SK-N-SH (cell line): ENCODE measurements around the gene OAS2. TPM values are rescaled to one million over a fixed set of nuclear protein-coding genes. Genes with fewer than 3 reads are reported as not detected.

Source experiments
- CTCF ChIA-PET: fragments of 300-600, 350-600 bp; formaldehyde crosslinking; extraction: SDS; loops from one replicate; lab custom pipeline; 2021; lab: Yijun Ruan, JAX
- POLR2A ChIA-PET: fragments of 350-600 bp; sonication (Branson Sonifier 250); formaldehyde crosslinking; extraction: SDS; loops from one replicate; lab custom pipeline; 2020; ENCODE audit warnings: antibody characterized with exemption, inconsistent platforms; lab: Yijun Ruan, JAX
- DNase-seq: peaks from one replicate; pipeline ENCODE4 v3.0.0; 2012
- H2AFZ ChIP-seq: fragments of 200-600 bp; sonication (generic); 2 replicates; pipeline ENCODE4 v1.8.1; 2016; ENCODE audit warnings: antibody characterized with exemption, mild to moderate bottlenecking, low read depth
- H3F3A ChIP-seq: fragments of 200-600 bp; sonication (generic); replicated peaks from 2 replicates; pipeline ENCODE3; 2016; ENCODE audit warnings: antibody characterized with exemption, mild to moderate bottlenecking; ENCODE audit not compliant: insufficient read depth
- H3K27ac ChIP-seq, 2 experiments: fragments of 200-500 bp in 1 of 2; fragments of 200-600 bp in 1 of 2; sonication (Bioruptor generic) in 1 of 2; sonication (generic), shearing (Covaris generic) in 1 of 2; 2 replicates each; pipeline versions ENCODE4 v1.5.1 to v1.6.1; 2014 to 2016; ENCODE audit warnings: low read depth in 2 of 2, inconsistent platforms in 1 of 2, low read length in 1 of 2, mild to moderate bottlenecking in 1 of 2, mixed read lengths in 1 of 2
- H3K27me3 ChIP-seq: fragments of 200-600 bp; sonication (generic), shearing (Covaris generic); 2 replicates; pipeline ENCODE4 v1.6.1; 2016; ENCODE audit warnings: mixed run types; ENCODE audit not compliant: insufficient read depth
- H3K36me3 ChIP-seq, 2 experiments: fragments of 200-500 bp in 1 of 2; fragments of 200-600 bp in 1 of 2; sonication (Bioruptor generic) in 1 of 2; sonication (generic) in 1 of 2; replicated peaks in 1 of 2; 2 replicates each; pipeline versions ENCODE3 to v1.5.1; 2014 to 2016; ENCODE audit warnings: low read length in 1 of 2, mild to moderate bottlenecking in 1 of 2; ENCODE audit not compliant: insufficient read depth in 2 of 2, control insufficient read depth in 1 of 2
- H3K4me1 ChIP-seq, 2 experiments: fragments of 200-500 bp in 1 of 2; fragments of 200-600 bp in 1 of 2; sonication (Bioruptor generic) in 1 of 2; sonication (generic), shearing (Covaris generic) in 1 of 2; 2 replicates each; pipeline versions ENCODE4 v1.5.1 to v1.6.1; 2014 to 2016; ENCODE audit warnings: low read depth in 1 of 2, low read length in 1 of 2, mixed run types in 1 of 2; ENCODE audit not compliant: insufficient read depth in 2 of 2, control insufficient read depth in 1 of 2
- H3K4me2 ChIP-seq: fragments of 200-600 bp; sonication (generic), shearing (Covaris generic); 2 replicates; pipeline ENCODE4 v1.6.1; 2017; ENCODE audit warnings: mixed run types
- H3K4me3 ChIP-seq, 2 experiments: fragments of 200-500 bp in 1 of 2; fragments of 200-600 bp in 1 of 2; sonication (Bioruptor generic) in 1 of 2; sonication (generic), shearing (Covaris generic) in 1 of 2; 2 replicates each; pipeline versions ENCODE4 v1.5.1 to v1.8.1; 2014 to 2016; ENCODE audit warnings: low read depth in 2 of 2, inconsistent platforms in 1 of 2, low read length in 1 of 2, mild to moderate bottlenecking in 1 of 2, mixed read lengths in 1 of 2, moderate library complexity in 1 of 2
- H3K79me2 ChIP-seq: fragments of 200-600 bp; sonication (generic); 2 replicates; pipeline ENCODE4 v1.8.1; 2017; ENCODE audit warnings: mild to moderate bottlenecking; ENCODE audit not compliant: insufficient read depth
- H3K9ac ChIP-seq: fragments of 200-600 bp; sonication (generic); 2 replicates; pipeline ENCODE4 v1.6.1; 2017; ENCODE audit warnings: mixed run types
- H3K9me2 ChIP-seq: fragments of 200-600 bp; sonication (generic); 2 replicates; pipeline ENCODE4 v1.6.1; 2017; ENCODE audit warnings: mixed run types
- H3K9me3 ChIP-seq: fragments of 200-600 bp; sonication (generic); 2 replicates; pipeline ENCODE4 v1.6.1; 2017; ENCODE audit warnings: mixed run types, mild to moderate bottlenecking, moderate library complexity
- H4K20me1 ChIP-seq: fragments of 200-600 bp; sonication (generic); 2 replicates; pipeline ENCODE4 v1.6.1; 2017; ENCODE audit warnings: mild to moderate bottlenecking, mixed run types; ENCODE audit not compliant: insufficient read depth
- ELF1 ChIP-seq: IDR thresholded peaks from 2 replicates; pipeline ENCODE4 v1.4.0; 2012
- GABPA ChIP-seq: IDR thresholded peaks from 2 replicates; pipeline ENCODE4 v1.4.0; 2012; ENCODE audit warnings: low read depth, mild to moderate bottlenecking
- JUND ChIP-seq: IDR thresholded peaks from 2 replicates; pipeline ENCODE4 v1.4.0; 2012
- MAX ChIP-seq: IDR thresholded peaks from 2 replicates; pipeline ENCODE4 v1.4.0; 2012; ENCODE audit warnings: low read depth
- MEF2A ChIP-seq: IDR thresholded peaks from 2 replicates; pipeline ENCODE4 v1.4.0; 2012; ENCODE audit warnings: low read depth, borderline replicate concordance
- NRF1 ChIP-seq: IDR thresholded peaks from 2 replicates; pipeline ENCODE4 v1.6.1; 2012; ENCODE audit warnings: low read depth, mild to moderate bottlenecking, low read length
- PBX3 ChIP-seq: IDR thresholded peaks from 2 replicates; pipeline ENCODE4; 2012
- REST ChIP-seq: IDR thresholded peaks from 2 replicates; pipeline ENCODE4 v1.6.1; 2012; ENCODE audit warnings: mild to moderate bottlenecking, low read depth, low read length, moderate library complexity
- RXRA ChIP-seq: IDR thresholded peaks from 2 replicates; pipeline ENCODE4 v1.4.0; 2012; ENCODE audit warnings: low read depth, mild to moderate bottlenecking, borderline replicate concordance
- SIN3A ChIP-seq: IDR thresholded peaks from 2 replicates; pipeline ENCODE4 v1.6.1; 2012; ENCODE audit warnings: low read depth, mild to moderate bottlenecking, low read length, moderate library complexity, borderline replicate concordance
- TAF1 ChIP-seq: IDR thresholded peaks from 2 replicates; pipeline ENCODE4 v1.6.1; 2012; ENCODE audit warnings: low read depth, mild to moderate bottlenecking, low read length, moderate library complexity, borderline replicate concordance
- TCF12 ChIP-seq: IDR thresholded peaks from 2 replicates; pipeline ENCODE4 v1.4.0; 2012
- TEAD4 ChIP-seq: IDR thresholded peaks from 2 replicates; pipeline ENCODE4 v1.4.0; 2012; ENCODE audit warnings: mild to moderate bottlenecking, borderline replicate concordance; ENCODE audit not compliant: insufficient read depth
- ZBTB33 ChIP-seq: IDR thresholded peaks from 2 replicates; pipeline ENCODE4 v1.4.0; 2012; ENCODE audit warnings: low read depth, borderline replicate concordance
- WGBS: methylation state at CpG from one replicate; pipeline ENCODE4 v1.1.6; 2017; ENCODE audit warnings: low lambda C conversion rate; 5-methylcytosine and 5-hydroxymethylcytosine counted together
- polyA plus RNA-seq, 3 experiments: library from polyadenylated mRNA; depleted of rRNA; stranded (reverse); fragments of >200 nt; gene quantifications; 2 replicates each; pipeline ENCODE4 v1.2.3, GENCODE V29; 2012
- TF ChIP-seq, protein P1 (sequence below): fragments of 150-350 bp; IDR thresholded peaks from 2 replicates; pipeline ENCODE4 v1.6.1; 2017; ENCODE audit warnings: antibody characterized with exemption, low read length, low read depth, borderline replicate concordance
- TF ChIP-seq, protein P2 (sequence below): fragments of 200-600 bp; sonication (generic); IDR thresholded peaks from 2 replicates; pipeline ENCODE4 v1.6.1; 2017; ENCODE audit warnings: antibody characterized with exemption, mild to moderate bottlenecking, moderate library complexity

OAS2 gene
- polyA plus RNA-seq, 1 of the 3 experiments (the other 2 are of a cell fraction): not detected

- TF ChIP-seq ZBTB33: no peak
- TF ChIP-seq TAF1: no peak
- no peak for TF ChIP-seq NRF1
These were observed 2.3 kb downstream of the OAS2 start (continued) for GRCh38 chr12:112980491-112981158.

GRCh38 chr12:112985642-112986290 is 7.4 kb downstream of the OAS2 start:
- H3F3A ChIP-seq: no peaks in the 10 kb centered on the region
- no peaks in the 10 kb centered on the region for H3K9me3 ChIP-seq
- ChIA-PET CTCF (interaction anchor here (1.2 to 2.1 kb wide), 2 partner anchors 7 to 63 kb away, joined by 4 to 9 read pairs; no protein-coding TSS in a partner anchor), POLR2A (no interaction called here)
- H3K4me3 ChIP-seq: no peak overlapping the region
- H3K27me3 ChIP-seq: no peaks in the 10 kb centered on the region
- no peaks in the 10 kb centered on the region for H4K20me1 ChIP-seq
- WGBS: 78% methylated on average over 1 of the region's 1 CpG
- no peaks in the 10 kb centered on the region for H3K4me1 ChIP-seq
- no peak overlapping the region for H3K9ac ChIP-seq
- DNase-seq: no peak
- no peaks in the 10 kb centered on the region for H3K9me2 ChIP-seq
- no peak overlapping the region for H3K4me2 ChIP-seq
- H3K79me2 ChIP-seq: no peaks in the 10 kb centered on the region
- H2AFZ ChIP-seq: no peak overlapping the region
- no peak for TF ChIP-seq RXRA
- no peak for TF ChIP-seq REST
- no peak for TF ChIP-seq TEAD4
- TF ChIP-seq PBX3: no peak
- TF ChIP-seq, protein P1, sequence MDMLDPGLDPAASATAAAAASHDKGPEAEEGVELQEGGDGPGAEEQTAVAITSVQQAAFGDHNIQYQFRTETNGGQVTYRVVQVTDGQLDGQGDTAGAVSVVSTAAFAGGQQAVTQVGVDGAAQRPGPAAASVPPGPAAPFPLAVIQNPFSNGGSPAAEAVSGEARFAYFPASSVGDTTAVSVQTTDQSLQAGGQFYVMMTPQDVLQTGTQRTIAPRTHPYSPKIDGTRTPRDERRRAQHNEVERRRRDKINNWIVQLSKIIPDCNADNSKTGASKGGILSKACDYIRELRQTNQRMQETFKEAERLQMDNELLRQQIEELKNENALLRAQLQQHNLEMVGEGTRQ: no peak
- TF ChIP-seq, protein P2, sequence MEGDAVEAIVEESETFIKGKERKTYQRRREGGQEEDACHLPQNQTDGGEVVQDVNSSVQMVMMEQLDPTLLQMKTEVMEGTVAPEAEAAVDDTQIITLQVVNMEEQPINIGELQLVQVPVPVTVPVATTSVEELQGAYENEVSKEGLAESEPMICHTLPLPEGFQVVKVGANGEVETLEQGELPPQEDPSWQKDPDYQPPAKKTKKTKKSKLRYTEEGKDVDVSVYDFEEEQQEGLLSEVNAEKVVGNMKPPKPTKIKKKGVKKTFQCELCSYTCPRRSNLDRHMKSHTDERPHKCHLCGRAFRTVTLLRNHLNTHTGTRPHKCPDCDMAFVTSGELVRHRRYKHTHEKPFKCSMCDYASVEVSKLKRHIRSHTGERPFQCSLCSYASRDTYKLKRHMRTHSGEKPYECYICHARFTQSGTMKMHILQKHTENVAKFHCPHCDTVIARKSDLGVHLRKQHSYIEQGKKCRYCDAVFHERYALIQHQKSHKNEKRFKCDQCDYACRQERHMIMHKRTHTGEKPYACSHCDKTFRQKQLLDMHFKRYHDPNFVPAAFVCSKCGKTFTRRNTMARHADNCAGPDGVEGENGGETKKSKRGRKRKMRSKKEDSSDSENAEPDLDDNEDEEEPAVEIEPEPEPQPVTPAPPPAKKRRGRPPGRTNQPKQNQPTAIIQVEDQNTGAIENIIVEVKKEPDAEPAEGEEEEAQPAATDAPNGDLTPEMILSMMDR: no peak
- TF ChIP-seq MAX: no peak
- TF ChIP-seq TCF12: no peak
- TF ChIP-seq SIN3A: no peak
- TF ChIP-seq JUND: no peak
- TF ChIP-seq ELF1: no peak
- no peak for TF ChIP-seq GABPA
- TF ChIP-seq MEF2A: no peak
- no peak for TF ChIP-seq ZBTB33
- H3K36me3 ChIP-seq: no peaks in the 10 kb centered on the region
- no peak overlapping the region for H3K27ac ChIP-seq
